ENCODE data around the gene PIM3.

DNA sequence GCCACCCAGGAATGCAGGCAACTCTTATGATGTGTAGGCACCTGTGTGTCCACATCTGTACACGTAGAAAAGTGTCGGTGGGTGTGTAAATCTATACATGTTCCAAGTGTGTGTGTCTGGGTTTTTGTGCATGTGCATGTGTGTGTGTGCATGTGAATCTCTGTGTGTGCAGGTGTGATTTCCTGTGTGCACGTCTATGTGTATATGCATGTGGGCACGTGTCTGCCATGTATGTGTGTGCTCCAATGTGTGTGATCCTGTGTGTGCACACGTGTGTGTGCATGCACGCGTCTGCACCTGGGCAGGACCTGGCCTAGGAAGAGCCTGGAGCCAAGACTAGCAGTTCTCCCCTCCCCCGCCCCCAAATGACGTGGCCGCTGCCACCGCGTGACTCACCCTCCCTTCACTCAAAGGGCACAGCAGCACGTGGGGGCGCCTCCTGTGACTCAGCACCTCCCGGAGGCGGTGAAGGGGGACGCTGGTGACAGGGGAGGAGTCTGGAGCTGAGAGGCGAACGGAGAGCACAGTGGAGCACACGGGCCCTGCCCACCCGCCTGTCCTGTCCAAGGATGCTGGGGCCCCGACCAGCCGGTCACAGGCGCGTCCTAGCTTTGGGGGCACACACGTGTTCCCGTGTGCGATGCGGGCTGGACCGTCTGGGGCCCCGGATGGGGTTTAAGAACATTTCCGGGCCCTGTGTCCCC, 10.1 kb downstream of the PIM3 start:
- TF ChIP-seq, protein P1, sequence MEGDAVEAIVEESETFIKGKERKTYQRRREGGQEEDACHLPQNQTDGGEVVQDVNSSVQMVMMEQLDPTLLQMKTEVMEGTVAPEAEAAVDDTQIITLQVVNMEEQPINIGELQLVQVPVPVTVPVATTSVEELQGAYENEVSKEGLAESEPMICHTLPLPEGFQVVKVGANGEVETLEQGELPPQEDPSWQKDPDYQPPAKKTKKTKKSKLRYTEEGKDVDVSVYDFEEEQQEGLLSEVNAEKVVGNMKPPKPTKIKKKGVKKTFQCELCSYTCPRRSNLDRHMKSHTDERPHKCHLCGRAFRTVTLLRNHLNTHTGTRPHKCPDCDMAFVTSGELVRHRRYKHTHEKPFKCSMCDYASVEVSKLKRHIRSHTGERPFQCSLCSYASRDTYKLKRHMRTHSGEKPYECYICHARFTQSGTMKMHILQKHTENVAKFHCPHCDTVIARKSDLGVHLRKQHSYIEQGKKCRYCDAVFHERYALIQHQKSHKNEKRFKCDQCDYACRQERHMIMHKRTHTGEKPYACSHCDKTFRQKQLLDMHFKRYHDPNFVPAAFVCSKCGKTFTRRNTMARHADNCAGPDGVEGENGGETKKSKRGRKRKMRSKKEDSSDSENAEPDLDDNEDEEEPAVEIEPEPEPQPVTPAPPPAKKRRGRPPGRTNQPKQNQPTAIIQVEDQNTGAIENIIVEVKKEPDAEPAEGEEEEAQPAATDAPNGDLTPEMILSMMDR (IDR thresholded peaks at IDR 0.05), result peak in 2 of 6 experiments; percentile 3 to 4
- peak; percentile 96 to 97 for TF ChIP-seq POLR2A (IDR thresholded peaks at IDR 0.05)

Data from Peyer's patch (tissue), 4 donors.